GM13977 (cell line): Measurements from ENCODE around the gene SMYD2.

ENCODE experiments used
- DNase-seq: peaks from one replicate; pipeline ENCODE4 v3.0.0; 2012; ENCODE audit warnings: low spot score
- CTCF ChIP-seq: IDR thresholded peaks from 2 replicates; pipeline ENCODE4 v1.5.1; 2012; ENCODE audit warnings: mild to moderate bottlenecking, control low read depth; ENCODE audit not compliant: insufficient read depth; ENCODE audit errors: extremely low read depth, missing control alignments
- in situ Hi-C: fragments of 300-500 bp; cut with MboI; formaldehyde crosslinking; loops from one replicate; pipeline ENCODE4 v1.12.0; 2022; ENCODE audit warnings: low sequenced_read_pairs, low pct_unique_long_range_greater_than_20kb, mixed read lengths, inconsistent platforms; ENCODE audit not compliant: unreplicated experiment

The SMYD2 gene

GRCh38 chr1:214332946-214333798, 52.2 kb downstream of the SMYD2 start:
- TF ChIP-seq CTCF, result peak; percentile 87
- in situ Hi-C loops, result loop anchor here (10.0 kb wide), 1 partner anchor 252 kb away; no protein-coding TSS in a partner anchor
- DNase-seq, result peak; percentile 50

GRCh38 chr1:214335567-214335966, 54.6 kb downstream of the SMYD2 start:
- no peak for TF ChIP-seq CTCF
- in situ Hi-C loops, result loop anchor here (10.0 kb wide), 1 partner anchor 249 kb away; no protein-coding TSS in a partner anchor
- no peak for DNase-seq

DNA sequence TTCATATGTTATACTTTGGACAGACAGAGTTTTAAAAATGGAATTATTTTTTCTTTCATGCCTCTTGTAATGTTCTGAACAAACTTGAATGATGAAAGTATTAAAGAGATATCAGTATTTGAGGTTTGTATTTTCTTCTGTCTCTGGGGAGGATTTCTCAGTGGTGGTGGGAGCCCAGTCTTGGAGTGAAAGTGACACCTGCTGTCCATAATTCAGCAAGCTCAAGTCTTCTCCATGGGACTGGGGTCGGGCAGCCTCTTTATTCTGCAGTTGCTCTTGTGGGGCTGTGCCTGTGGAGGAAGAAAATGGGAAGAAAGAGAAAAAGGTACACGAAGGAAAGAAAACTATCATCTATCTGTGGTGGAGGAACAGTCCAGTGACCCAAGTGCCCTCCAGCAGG, 56.1 kb downstream of the SMYD2 start:
- DNase-seq, result no peak
- in situ Hi-C loops, result loop anchor here (10.0 kb wide), 1 partner anchor 248 kb away; no protein-coding TSS in a partner anchor
- no peak for TF ChIP-seq CTCF

DNA sequence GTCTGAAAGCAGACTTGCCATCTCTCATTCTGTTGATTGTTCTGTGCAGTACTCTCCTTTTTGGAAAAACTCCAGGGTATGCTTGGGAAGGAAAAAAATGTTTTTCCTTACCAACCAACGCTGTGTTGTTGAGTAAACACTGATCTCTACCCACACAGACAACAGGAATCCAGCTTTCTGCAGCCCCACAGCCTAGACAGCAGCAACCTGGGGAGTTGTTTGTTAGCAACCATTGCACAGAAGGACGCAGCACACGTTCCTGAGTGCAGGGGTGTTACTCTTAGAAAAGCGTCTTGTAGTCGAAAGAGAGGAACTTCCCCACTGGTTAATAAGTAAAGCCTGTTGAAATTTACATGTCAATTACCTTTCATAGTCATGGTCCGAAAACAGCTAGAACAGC, 56.6 kb downstream of the SMYD2 start:
- in situ Hi-C loops, result loop anchor here (10.0 kb wide), 1 partner anchor 247 kb away; no protein-coding TSS in a partner anchor
- DNase-seq, result no peak
- TF ChIP-seq CTCF, result no peak

DNA sequence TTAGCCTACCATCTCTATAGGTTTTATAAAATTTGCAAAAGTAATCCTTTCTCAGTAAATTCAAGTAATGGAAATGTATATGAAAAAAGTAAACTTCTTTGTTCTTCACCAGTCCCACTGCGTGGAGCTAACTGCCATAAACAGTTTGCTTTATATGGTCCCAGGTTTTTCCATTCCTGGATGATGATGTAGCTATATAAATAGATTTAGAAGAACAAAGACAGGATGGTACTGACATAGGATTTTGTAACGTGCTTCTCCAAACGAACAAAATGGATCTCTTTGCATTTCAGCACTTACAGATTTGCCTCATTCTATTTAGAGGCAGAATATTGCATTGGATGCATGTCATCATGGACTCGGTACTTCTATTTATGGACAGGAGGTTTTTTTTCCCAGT, 57.3 kb downstream of the SMYD2 start:
- no peak for TF ChIP-seq CTCF
- no peak for DNase-seq
- in situ Hi-C loops, result loop anchor here (10.0 kb wide), 1 partner anchor 247 kb away; no protein-coding TSS in a partner anchor

GRCh38 chr1:214341459-214341858, 60.5 kb downstream of the SMYD2 start:
- no peak for TF ChIP-seq CTCF
- in situ Hi-C loops, result no loop called here
- no peak for DNase-seq
